Right cardiac atrium (tissue), 5 donors: ENCODE data around the gene CPVL. TPM values are rescaled to one million over a fixed set of nuclear protein-coding genes. Genes with fewer than 3 reads are reported as not detected.
A peak's percentile ranks its signal among the peaks of the same experiment; 100 is the strongest.

Experiments used
- ATAC-seq, 2 donors: fragments of 200-7000 bp; cut with Tn5 transposase; one replicate each; pipeline versions ENCODE4 v1.8.0 to v1.9.1; 2020; ENCODE audit warnings: moderate library complexity in 2 of 2, mild to moderate bottlenecking in 1 of 2
- DNase-seq, 3 donors: peaks; one replicate each; pipeline ENCODE4 v3.0.0-alpha.2; 2020
- H3K27ac ChIP-seq: one replicate; pipeline ENCODE4 v1.5.1; 2013; ENCODE audit warnings: mild to moderate bottlenecking, low read length, control low read depth, moderate library complexity
- H3K27me3 ChIP-seq: one replicate; pipeline ENCODE4 v1.6.1; 2013; ENCODE audit not compliant: control insufficient read depth, insufficient read depth
- H3K4me1 ChIP-seq: one replicate; pipeline ENCODE4 v1.6.1; 2013; ENCODE audit warnings: low read length; ENCODE audit not compliant: control insufficient read depth, insufficient read depth
- H3K4me3 ChIP-seq: one replicate; pipeline ENCODE4 v1.5.1; 2013; ENCODE audit warnings: low read length, control low read depth
- H3K9me3 ChIP-seq: one replicate; pipeline ENCODE4 v1.6.1; 2013; ENCODE audit warnings: low read length; ENCODE audit not compliant: control insufficient read depth
- WGBS: extraction: QIAGEN DNeasy Blood & Tissue Kit; methylation state at CpG from one replicate; pipeline ENCODE4 v1.1.7; 2013; 5-methylcytosine and 5-hydroxymethylcytosine counted together
- intact Hi-C, 4 donors: fragments of 100-400 bp; cut with DNase I; formaldehyde crosslinking; loops; one replicate each; pipeline versions ENCODE4 v1.11.0 to v1.14.0; 2022 to 2023
- polyA plus RNA-seq: library from polyadenylated mRNA; stranded (reverse); fragments of 200-250 nt; gene quantifications from one replicate; pipeline ENCODE4 v1.2.3, GENCODE V29; 2013
- total RNA-seq, 4 donors: library from RNA; stranded (reverse); fragmentation: NEBNext Ultra II Directional; extraction: Animal tissue kit (Norgen Biotek cat#: 25700); gene quantifications; one replicate each; pipeline ENCODE4 v1.2.1, GENCODE V29; 2021
- donor health status: healthy with polysubstance abuse.
- donor health status: DM: no; HTN: yes; CAD: no.
- donor health status: DM: no; HTN: no; CAD: no.
- donor health status: DM: no; HTN: yes; CAD: no; lungs with severe emphysema.
- donor health status: DM: yes; HTN: yes; CAD: no.

Gene CPVL
- total and polyA plus RNA-seq, 5 donors = 3.2 to 14.4 (median 10.4) TPM

DNA sequence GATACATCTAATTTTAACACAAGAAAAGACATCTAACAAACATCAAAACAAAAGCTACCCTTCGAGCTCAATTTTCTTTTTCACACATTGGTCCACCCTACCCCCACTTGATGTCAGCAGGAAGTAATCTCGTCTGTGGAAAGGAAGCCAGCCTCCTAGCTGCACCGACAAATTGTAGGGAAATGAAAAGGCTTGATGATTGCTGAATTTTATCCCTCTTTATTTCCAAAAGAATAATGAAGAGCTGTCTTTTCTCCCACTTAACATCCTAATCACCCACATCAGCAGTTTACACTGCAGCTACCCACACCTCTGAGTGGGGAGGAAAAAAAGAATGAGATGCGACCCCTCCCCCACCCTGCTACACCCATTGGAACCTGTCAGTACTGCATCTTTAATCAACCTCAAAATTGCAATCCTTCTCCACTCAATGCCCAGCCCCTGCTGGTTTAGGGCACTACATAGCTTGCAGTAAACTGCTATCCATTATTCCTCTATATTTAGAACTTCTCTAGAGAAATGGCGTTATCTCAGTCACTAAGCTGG is 10.6 kb upstream of the CPVL start:
- Histone ChIP-seq H3K27me3 (peaks cover 2% of the 10 kb centered on the region), H3K4me1 (no peaks in the 10 kb centered on the region), H3K4me3 (no peak overlapping the region), H3K27ac (no peak overlapping the region), H3K9me3 (no peaks in the 10 kb centered on the region)
- no peak for ATAC-seq
- DNase-seq = no peak
- intact Hi-C loops = no loop called here
- WGBS = 24% methylated on average over 5 of the region's 5 CpGs

GRCh38 chr7:29154076-29154475 is 7.7 kb upstream of the CPVL start:
- whole genome bisulfite sequencing = 85% methylated on average over 2 of the region's 2 CpGs
- Histone ChIP-seq H3K4me3 (no peak overlapping the region), H3K9me3 (no peaks in the 10 kb centered on the region), H3K27me3 (no peaks in the 10 kb centered on the region), H3K4me1 (no peaks in the 10 kb centered on the region), H3K27ac (no peak overlapping the region)
- intact Hi-C loops = no loop called here
- ATAC-seq = no peak
- no peak for DNase-seq

- WGBS = 77% methylated on average over 2 of the region's 2 CpGs
- ATAC-seq (no peak), DNase-seq (no peak)
- Histone ChIP-seq H3K4me1 (no peaks in the 10 kb centered on the region), H3K4me3 (no peak overlapping the region), H3K27me3 (no peaks in the 10 kb centered on the region), H3K9me3 (no peaks in the 10 kb centered on the region), H3K27ac (no peak overlapping the region)
- intact Hi-C loops = no loop called here
These were observed 4.5 kb upstream of the CPVL start for GRCh38 chr7:29150856-29151255.

DNA sequence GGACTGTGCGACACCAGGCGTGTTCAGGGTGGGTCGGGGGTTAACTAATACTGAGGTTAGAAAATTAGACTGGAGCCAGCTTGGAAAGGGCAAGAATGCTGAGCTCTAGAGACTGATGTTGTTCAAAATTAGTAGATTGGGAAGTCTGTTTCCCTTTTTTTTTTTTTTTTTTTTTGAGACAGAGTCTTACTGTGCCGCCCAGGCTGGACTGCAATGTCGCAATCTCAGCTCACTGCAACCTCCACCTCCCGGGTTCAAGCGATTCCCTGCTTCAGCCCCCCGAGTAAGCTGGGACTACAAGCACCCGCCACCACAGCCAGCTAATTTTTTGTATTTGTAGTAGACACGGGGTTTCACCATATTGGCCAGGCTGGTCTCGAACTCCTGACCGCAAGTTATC is 2.7 kb upstream of the CPVL start:
- H3K27me3 ChIP-seq = no peaks in the 10 kb centered on the region
- no peak for DNase-seq
- H3K4me3 ChIP-seq = no peak overlapping the region
- 92% methylated on average over 12 of the region's 12 CpGs for WGBS
- H3K9me3 ChIP-seq = no peaks in the 10 kb centered on the region
- no peak overlapping the region for H3K27ac ChIP-seq
- no peak for ATAC-seq
- H3K4me1 ChIP-seq = no peaks in the 10 kb centered on the region
- intact Hi-C loops = no loop called here

- H3K9me3 ChIP-seq = no peaks in the 10 kb centered on the region
- no peak overlapping the region for H3K27ac ChIP-seq
- intact Hi-C loops = no loop called here
- H3K27me3 ChIP-seq = no peaks in the 10 kb centered on the region
- ATAC-seq = peak; percentile 56 to 58
- H3K4me3 ChIP-seq = no peak overlapping the region
- H3K4me1 ChIP-seq = no peaks in the 10 kb centered on the region
- WGBS = 62% methylated on average over 4 of the region's 4 CpGs
- DNase-seq = no peak
These were observed 1.5 kb upstream of the CPVL start for GRCh38 chr7:29147821-29148220.

- ATAC-seq (peak; percentile 38 to 45), DNase-seq (peak in 1 of 3 donors; percentile 63)
- no peaks in the 10 kb centered on the region for H3K27me3 ChIP-seq
- 39% methylated on average over 14 of the region's 14 CpGs for WGBS
- H3K4me3 ChIP-seq = peak overlapping the region; percentile 29
- H3K27ac ChIP-seq = no peak overlapping the region
- H3K4me1 ChIP-seq = no peaks in the 10 kb centered on the region
- intact Hi-C loops = no loop called here
- H3K9me3 ChIP-seq = no peaks in the 10 kb centered on the region
These were observed 712 bp upstream of the CPVL start for GRCh38 chr7:29146888-29147609.

- no peak for ATAC-seq
- intact Hi-C loops = no loop called here
- no peaks in the 10 kb centered on the region for H3K4me1 ChIP-seq
- no peak for DNase-seq
- H3K27me3 ChIP-seq = no peaks in the 10 kb centered on the region
- peak overlapping the region; percentile 29 for H3K4me3 ChIP-seq
- 22% methylated on average over 8 of the region's 8 CpGs for WGBS
- H3K9me3 ChIP-seq = no peaks in the 10 kb centered on the region
- no peak overlapping the region for H3K27ac ChIP-seq
These were observed 732 bp downstream of the CPVL start for GRCh38 chr7:29145553-29146056.

DNA sequence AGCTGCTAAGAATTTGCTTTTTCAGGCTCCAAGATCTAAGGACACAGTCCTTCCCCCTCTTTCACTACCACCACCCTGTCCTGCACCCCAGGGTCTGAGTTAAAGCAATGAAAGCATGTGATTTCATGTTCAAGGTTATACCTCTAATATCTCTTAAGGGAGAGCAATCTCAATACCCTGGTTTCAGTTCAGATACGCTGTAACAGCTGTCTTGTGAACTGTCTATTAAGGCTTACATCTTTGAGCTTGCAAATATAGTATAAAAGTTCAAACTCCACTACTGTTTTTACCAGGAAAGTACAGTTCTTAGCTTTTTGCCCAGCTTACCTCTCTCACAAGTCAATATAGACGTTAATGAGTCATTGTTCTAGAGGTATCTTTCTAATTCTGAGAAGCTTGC is 2.6 kb downstream of the CPVL start:
- Histone ChIP-seq H3K27me3 (no peaks in the 10 kb centered on the region), H3K9me3 (no peaks in the 10 kb centered on the region), H3K4me3 (no peak overlapping the region), H3K27ac (no peak overlapping the region), H3K4me1 (no peaks in the 10 kb centered on the region)
- intact Hi-C loops = no loop called here
- no peak for DNase-seq
- WGBS = 79% methylated on average over 2 of the region's 2 CpGs
- no peak for ATAC-seq

GRCh38 chr7:29142021-29142727 is 4.2 kb downstream of the CPVL start:
- Histone ChIP-seq H3K27ac (no peak overlapping the region), H3K9me3 (no peaks in the 10 kb centered on the region), H3K4me1 (no peaks in the 10 kb centered on the region), H3K27me3 (no peaks in the 10 kb centered on the region), H3K4me3 (no peak overlapping the region)
- ATAC-seq (no peak), DNase-seq (no peak)
- intact Hi-C loops = no loop called here
- 73% methylated on average over 7 of the region's 7 CpGs for WGBS

DNA sequence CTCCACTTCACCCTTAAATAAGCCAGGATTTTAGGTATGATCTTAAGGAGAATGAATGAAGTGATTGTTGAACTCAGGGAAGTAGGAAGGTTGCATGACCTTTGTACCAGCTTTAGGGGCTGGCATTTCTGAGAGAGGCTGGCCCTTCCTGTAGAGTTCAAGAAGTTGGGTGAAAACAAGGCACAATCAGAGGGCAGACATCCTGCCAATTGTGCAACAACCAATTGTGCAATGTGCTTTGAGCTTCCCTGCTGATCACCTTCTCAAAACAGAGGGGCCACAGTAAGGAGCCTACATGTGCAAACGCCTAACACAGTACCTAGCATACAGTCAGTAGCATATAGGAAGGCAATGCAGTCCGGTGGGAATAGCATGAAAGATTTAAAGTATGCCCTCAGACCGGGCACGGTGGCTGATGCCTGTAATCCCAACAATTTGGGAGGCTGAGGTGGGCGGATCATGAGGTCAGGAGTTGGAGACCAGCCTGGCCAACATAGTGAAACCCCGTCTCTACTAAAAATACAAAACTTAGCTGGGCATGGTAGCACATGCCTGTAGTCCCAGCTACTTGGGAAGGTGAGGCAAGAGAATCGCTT is 5.4 kb downstream of the CPVL start:
- Histone ChIP-seq H3K27ac (no peak overlapping the region), H3K4me3 (no peak overlapping the region), H3K27me3 (no peaks in the 10 kb centered on the region), H3K9me3 (no peaks in the 10 kb centered on the region), H3K4me1 (no peaks in the 10 kb centered on the region)
- WGBS = 87% methylated on average over 7 of the region's 7 CpGs
- DNase-seq (no peak), ATAC-seq (peak in 1 of 2 donors; percentile 51)
- intact Hi-C loops = no loop called here

DNA sequence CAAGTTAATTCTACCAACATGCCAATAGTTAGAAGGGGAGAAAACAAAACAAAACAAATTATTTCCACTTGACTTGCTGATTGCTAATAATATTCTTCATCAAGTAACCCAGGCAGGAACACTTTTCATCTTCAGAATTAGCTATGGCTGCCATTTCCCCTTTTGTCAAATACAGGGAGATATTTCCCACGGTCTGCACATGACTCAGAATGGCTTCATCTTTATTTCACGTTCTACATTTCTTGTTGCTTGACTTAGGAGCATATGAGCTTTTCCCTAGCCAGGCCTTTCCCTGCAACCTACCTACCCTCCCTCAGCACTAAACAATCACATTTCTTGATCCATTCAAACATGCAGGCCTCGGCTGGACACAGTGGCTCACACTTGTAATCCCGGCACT is 6.5 kb downstream of the CPVL start:
- Histone ChIP-seq H3K4me3 (no peak overlapping the region), H3K27ac (no peak overlapping the region), H3K9me3 (no peaks in the 10 kb centered on the region), H3K27me3 (no peaks in the 10 kb centered on the region), H3K4me1 (no peaks in the 10 kb centered on the region)
- ATAC-seq = no peak
- intact Hi-C loops = no loop called here
- no peak for DNase-seq
- 82% methylated on average over 4 of the region's 4 CpGs for WGBS
